ENCODE results near the gene SLC35B4.

Gene SLC35B4

DNA sequence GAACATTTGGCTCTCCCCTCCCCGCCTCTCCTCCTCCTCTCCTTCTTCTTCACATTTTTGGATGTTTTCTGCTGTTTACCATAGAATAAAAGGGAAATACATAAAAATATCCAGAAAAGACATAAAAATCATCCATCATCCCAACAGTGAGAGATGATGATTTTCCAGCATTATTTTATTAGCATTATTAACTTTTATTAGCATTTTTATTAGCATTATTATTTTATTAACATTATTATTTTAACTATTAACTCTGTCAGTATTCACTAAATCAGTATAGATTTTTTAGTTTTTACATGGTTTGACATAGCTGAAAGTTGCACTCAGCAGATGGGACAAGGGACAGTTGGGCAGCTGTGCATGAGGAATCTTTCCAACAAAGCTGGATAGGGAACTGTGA, 16.2 kb upstream of the SLC35B4 start:
- DNase-seq (ENCODE audit: insufficient read length, low spot score) (no peak), FAIRE-seq (no peak)

GRCh38 chr7:134331393-134331792, 14.7 kb upstream of the SLC35B4 start:
- DNase-seq (ENCODE audit: insufficient read length, low spot score) (no peak), FAIRE-seq (no peak)

GRCh38 chr7:134330974-134331373, 14.2 kb upstream of the SLC35B4 start:
- no peak for FAIRE-seq

GRCh38 chr7:134329614-134330346, 13.1 kb upstream of the SLC35B4 start:
- FAIRE-seq: no peak
- no peak for DNase-seq (ENCODE audit: insufficient read length, low spot score)

More at GRCh38 chr7:134330974-134331373, 14.2 kb upstream of the SLC35B4 start:
- DNase-seq (ENCODE audit: insufficient read length, low spot score): no peak

- DNase-seq (ENCODE audit: insufficient read length, low spot score): no peak
- FAIRE-seq: no peak
Measured at GRCh38 chr7:134328900-134329299, 12.2 kb upstream of the SLC35B4 start.

- FAIRE-seq: no peak
- peak; percentile 35 for DNase-seq (ENCODE audit: insufficient read length, low spot score)
Measured at GRCh38 chr7:134327896-134328295, 11.2 kb upstream of the SLC35B4 start.

- FAIRE-seq: no peak
- no peak for DNase-seq (ENCODE audit: insufficient read length, low spot score)
Measured at GRCh38 chr7:134324107-134324506, 7.4 kb upstream of the SLC35B4 start.

GRCh38 chr7:134320201-134320600, 3.5 kb upstream of the SLC35B4 start:
- DNase-seq (ENCODE audit: insufficient read length, low spot score) (no peak), FAIRE-seq (no peak)

DNA sequence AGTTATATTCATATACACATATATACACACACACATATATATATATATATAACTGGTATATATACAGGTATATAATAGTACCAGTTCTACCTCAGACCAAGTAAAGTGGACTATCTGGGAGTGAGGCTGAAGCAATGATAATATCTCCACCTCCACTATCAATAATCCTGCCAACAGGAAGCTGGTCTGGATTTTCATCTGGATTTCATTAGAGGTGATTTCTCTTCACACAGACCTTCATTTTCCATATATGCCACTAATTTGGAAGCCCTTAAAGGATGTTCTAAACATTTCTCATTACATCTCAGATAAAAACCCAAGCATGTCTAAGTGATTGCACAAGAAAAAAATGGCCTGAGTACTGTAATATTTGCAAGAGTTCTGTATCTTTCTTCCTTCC, 1.7 kb upstream of the SLC35B4 start:
- DNase-seq (ENCODE audit: insufficient read length, low spot score): no peak
- no peak for FAIRE-seq

GRCh38 chr7:134317434-134317833, 704 bp upstream of the SLC35B4 start:
- FAIRE-seq: no peak
- DNase-seq (ENCODE audit: insufficient read length, low spot score): no peak

- FAIRE-seq: no peak
- peak; percentile 11 for DNase-seq (ENCODE audit: insufficient read length, low spot score)
Measured at GRCh38 chr7:134315679-134316538, 821 bp downstream of the SLC35B4 start.

DNA sequence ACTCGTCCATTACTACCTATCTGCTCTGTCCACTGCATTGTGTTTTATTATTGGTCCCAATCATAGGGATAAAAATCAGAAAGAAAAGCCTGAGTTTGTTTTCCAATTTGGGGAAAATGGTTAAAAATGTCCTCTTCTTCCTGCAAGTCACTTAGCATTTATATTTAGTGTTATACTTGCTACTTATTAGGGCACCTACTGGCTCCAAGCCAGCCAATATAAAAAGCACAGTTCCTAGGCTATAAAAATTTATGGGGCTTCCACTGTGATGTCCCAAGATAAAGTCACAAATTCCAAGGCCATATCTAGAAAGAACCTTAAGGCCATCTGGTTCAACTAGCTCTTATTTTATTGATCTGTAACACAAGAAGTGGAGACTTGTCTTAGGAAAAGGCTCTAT, 3.2 kb downstream of the SLC35B4 start:
- DNase-seq (ENCODE audit: insufficient read length, low spot score) (no peak), FAIRE-seq (no peak)

GRCh38 chr7:134312717-134313116, 4.0 kb downstream of the SLC35B4 start:
- no peak for FAIRE-seq
- no peak for DNase-seq (ENCODE audit: insufficient read length, low spot score)

DNA sequence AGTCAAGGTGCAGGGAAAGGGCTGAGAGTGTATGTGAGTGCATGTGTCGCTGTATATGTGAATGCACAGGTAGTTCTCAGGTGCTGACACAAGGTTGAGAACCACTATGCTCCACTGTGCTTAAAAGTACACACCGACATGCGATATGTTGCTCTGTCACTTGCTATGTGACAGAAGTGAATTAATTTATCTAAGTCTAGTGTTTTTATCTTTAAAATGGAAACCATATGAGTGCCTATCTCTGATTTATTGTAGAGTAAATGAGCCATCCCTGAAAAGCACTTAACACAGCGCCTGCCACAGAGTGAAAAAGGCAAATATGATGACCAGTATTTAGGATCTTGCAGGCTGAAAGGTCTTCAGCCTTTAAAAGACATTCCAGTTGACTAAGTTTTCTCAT, 4.9 kb downstream of the SLC35B4 start:
- FAIRE-seq (no peak), DNase-seq (ENCODE audit: insufficient read length, low spot score) (no peak)

GRCh38 chr7:134308548-134308947, 8.2 kb downstream of the SLC35B4 start:
- DNase-seq (ENCODE audit: insufficient read length, low spot score): no peak
- no peak for FAIRE-seq

GRCh38 chr7:134307320-134307719, 9.4 kb downstream of the SLC35B4 start:
- DNase-seq (ENCODE audit: insufficient read length, low spot score) (no peak), FAIRE-seq (no peak)

- DNase-seq (ENCODE audit: insufficient read length, low spot score): no peak
- no peak for FAIRE-seq
Measured at GRCh38 chr7:134302120-134302519, 14.6 kb downstream of the SLC35B4 start.

- FAIRE-seq (no peak), DNase-seq (ENCODE audit: insufficient read length, low spot score) (no peak)
Measured at GRCh38 chr7:134301592-134301991, 15.1 kb downstream of the SLC35B4 start.

GRCh38 chr7:134300988-134301387, 15.7 kb downstream of the SLC35B4 start:
- DNase-seq (ENCODE audit: insufficient read length, low spot score): no peak
- no peak for FAIRE-seq

DNA sequence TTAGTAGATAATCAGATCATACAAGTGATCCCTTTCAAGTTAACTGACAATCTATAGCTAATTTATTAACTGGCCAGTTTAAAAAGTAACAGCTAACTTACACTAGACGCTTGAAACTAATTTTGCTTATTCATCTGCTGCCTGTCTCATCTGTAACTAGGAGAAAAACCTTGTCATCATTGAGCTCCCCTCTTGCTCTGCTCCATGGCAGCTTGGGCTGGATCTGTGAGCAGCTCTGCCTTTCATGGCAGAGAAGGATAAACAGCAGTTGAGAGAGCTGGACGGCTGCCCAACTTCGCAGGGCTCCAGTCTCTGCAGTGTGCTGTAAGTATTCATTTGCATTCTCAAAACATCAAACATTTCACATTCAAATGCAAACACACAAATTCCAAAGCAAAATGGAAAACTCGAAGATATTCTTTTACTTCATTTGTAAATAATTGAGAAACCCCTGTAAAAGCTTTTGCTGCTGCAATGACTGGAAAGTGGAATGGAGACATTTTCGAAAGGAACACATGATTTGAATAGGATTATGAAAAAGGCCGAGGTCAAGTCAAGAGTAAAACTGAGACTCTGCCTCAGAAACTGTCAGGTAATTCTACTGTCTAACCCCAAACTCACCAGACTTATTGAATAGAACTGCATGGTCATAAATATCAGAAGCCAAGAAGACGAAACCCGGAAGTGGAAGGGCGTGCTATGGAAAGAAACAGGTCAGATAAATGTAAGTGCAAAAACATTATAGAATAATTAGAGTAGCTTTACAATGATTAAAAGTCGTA, 17.6 kb downstream of the SLC35B4 start:
- FAIRE-seq: no peak

GRCh38 chr7:134297489-134297888, 19.2 kb downstream of the SLC35B4 start:
- DNase-seq (ENCODE audit: insufficient read length, low spot score): no peak
- FAIRE-seq: no peak

More for the DNA sequence above, 17.6 kb downstream of the SLC35B4 start:
- no peak for DNase-seq (ENCODE audit: insufficient read length, low spot score)
